ENCODE measurements around the gene RBM33. TPM values are rescaled to one million over a fixed set of nuclear protein-coding genes. Genes with fewer than 3 reads are reported as not detected.
A peak's percentile ranks its signal among the peaks of the same experiment; 100 is the strongest.
"Not testable (repeated sequence)": the region's sequence is repeated elsewhere in the genome, so short reads cannot be mapped to it uniquely, and the experiment has no call there.

RBM33 gene
- total RNA-seq, 2 experiments from 2014 or later = 82.7 to 84.8 TPM

DNA sequence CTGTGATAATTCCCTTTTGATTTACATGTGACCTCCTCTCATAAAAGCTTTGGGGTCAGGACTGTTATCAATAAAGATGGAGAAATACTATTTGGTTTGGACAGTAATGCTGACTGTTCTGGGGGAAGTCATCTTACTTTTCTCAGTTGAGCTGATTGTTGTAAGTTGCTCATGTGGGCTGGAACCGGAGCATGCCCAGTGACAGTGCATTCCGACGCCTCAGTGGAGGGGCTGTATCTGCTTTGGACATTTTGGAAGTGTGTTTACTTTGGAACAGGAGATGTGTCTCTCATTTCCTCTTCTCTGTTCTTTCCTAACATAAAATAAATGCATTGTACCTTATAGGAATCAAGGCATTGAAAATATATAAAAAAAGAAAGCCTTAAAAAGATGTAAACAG is 30.1 kb downstream of the RBM33 start:
- no peak overlapping the region for H3K4me3 Mint-ChIP-seq
- peaks cover 26% of the 10 kb centered on the region for H3K4me1 Mint-ChIP-seq
- POLR2A ChIA-PET = no interaction called here
- H3K36me3 Mint-ChIP-seq (ENCODE audit: low read depth) = peaks cover 22% of the 10 kb centered on the region
- CTCF ChIA-PET = no interaction called here
- no peaks in the 10 kb centered on the region for H3K27me3 Mint-ChIP-seq
- H3K9me3 Mint-ChIP-seq = no peaks in the 10 kb centered on the region
- H3K27ac Mint-ChIP-seq = no peak overlapping the region
- DNase-seq = no peak

DNA sequence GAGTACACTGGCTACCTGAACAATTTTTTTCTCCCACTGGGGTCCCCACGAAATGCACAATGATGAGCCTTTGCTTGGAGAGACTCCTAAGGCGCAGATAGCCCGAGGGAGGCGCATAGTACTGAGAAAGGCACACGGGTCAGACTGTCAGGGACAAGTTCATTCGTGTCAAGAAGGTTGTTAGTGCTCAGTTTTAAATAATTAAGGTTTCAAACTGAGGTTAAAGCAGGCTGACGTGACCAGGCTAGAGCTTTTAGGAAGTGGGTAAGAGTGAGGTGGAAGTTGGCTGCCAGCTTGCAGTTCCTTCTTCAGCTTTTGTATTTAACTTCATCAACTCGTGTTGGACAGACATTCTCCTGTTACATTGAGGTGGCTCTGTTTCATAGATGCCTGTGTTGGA is 31.6 kb downstream of the RBM33 start:
- Mint-ChIP-seq H3K27me3 (no peaks in the 10 kb centered on the region), H3K4me1 (peaks cover 14% of the 10 kb centered on the region), H3K27ac (no peak overlapping the region), H3K36me3 (ENCODE audit: low read depth) (peaks cover 29% of the 10 kb centered on the region), H3K4me3 (no peak overlapping the region), H3K9me3 (no peaks in the 10 kb centered on the region)
- ChIA-PET POLR2A (no interaction called here), CTCF (interaction anchor here (1.2 kb wide), 1 partner anchor 42 kb away, joined by 4 read pairs; no protein-coding TSS in a partner anchor)
- DNase-seq = no peak

DNA sequence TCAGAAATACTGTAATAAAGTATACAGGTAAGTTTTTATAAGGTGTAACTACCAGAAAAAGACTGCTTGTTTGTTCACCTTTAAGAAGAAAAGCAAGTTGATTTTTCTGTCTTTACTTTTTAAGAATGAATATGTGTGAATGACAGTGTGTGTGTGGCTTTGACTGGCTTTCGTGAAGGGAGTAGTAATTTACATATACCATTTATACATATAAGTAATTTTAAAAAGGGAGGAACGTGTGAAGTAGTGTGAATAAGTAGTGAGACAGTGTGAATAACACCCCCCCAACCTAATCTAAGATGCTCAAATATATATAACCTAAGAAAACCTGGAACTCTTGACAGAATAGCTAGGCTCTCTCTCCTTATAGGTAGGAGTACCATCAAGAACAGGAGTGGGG is 33.2 kb downstream of the RBM33 start:
- Mint-ChIP-seq H3K27me3 (no peaks in the 10 kb centered on the region), H3K9me3 (no peaks in the 10 kb centered on the region), H3K27ac (no peak overlapping the region), H3K36me3 (ENCODE audit: low read depth) (peaks cover 44% of the 10 kb centered on the region), H3K4me1 (peaks cover 16% of the 10 kb centered on the region), H3K4me3 (no peak overlapping the region)
- POLR2A ChIA-PET = no interaction called here
- no peak for DNase-seq
- CTCF ChIA-PET = interaction anchor here (0.9 to 1.6 kb wide), 2 partner anchors 14 to 40 kb away, joined by 3 to 8 read pairs; no protein-coding TSS in a partner anchor

DNA sequence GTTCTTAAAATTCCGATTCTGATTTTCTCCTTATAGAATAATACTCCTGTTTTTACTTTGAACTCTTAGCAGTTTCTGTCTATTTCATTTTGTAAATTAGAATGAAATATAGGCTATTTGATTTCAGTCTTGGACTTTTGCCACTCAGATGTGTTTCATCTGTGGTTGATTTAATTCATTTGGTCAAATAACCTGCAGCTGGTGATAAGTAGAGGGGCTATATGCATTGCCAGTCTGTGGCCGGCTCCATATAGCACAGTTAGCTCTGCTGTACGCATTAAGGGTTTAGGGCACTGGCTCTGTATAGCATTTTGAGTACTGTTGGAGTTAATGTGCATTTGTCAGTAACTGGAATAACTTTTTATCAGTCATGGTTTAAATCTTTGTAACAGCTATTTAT is 35.7 kb downstream of the RBM33 start:
- Mint-ChIP-seq H3K4me1 (peaks cover 35% of the 10 kb centered on the region), H3K36me3 (ENCODE audit: low read depth) (peaks cover 47% of the 10 kb centered on the region), H3K27me3 (no peaks in the 10 kb centered on the region), H3K27ac (no peak overlapping the region), H3K9me3 (no peaks in the 10 kb centered on the region), H3K4me3 (no peak overlapping the region)
- no peak for DNase-seq
- ChIA-PET POLR2A (no interaction called here), CTCF (interaction anchor here (1.7 kb wide), 1 partner anchor 17 kb away, joined by 3 read pairs; no protein-coding TSS in a partner anchor)

DNA sequence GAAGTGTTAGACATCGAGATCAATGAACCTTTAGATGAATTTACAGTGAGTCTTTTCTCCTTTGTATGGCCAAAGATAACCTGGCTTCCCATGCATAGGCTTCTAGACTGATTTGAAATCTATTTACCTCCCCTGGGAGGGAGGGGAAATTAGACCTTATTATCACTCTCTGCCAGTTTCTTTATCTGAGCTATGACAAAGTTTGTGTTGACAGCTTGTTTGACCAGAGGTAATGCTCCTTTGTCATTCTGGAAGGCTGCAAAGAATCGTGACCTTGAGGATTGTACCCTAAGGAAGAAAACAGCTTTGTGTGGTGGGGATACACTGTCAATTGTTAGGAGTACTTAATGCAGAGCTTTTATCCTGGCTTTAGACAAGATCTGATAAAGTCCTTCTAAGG is 36.4 kb downstream of the RBM33 start:
- peaks cover 40% of the 10 kb centered on the region for H3K4me1 Mint-ChIP-seq
- no peak for DNase-seq
- CTCF ChIA-PET = interaction anchor here (0.8 to 1.7 kb wide), 2 partner anchors 18 to 23 kb away, joined by 3 read pairs; no protein-coding TSS in a partner anchor
- H3K4me3 Mint-ChIP-seq = no peak overlapping the region
- H3K27ac Mint-ChIP-seq = no peak overlapping the region
- H3K9me3 Mint-ChIP-seq = no peaks in the 10 kb centered on the region
- POLR2A ChIA-PET = no interaction called here
- no peaks in the 10 kb centered on the region for H3K27me3 Mint-ChIP-seq
- peaks cover 49% of the 10 kb centered on the region for H3K36me3 Mint-ChIP-seq (ENCODE audit: low read depth)

DNA sequence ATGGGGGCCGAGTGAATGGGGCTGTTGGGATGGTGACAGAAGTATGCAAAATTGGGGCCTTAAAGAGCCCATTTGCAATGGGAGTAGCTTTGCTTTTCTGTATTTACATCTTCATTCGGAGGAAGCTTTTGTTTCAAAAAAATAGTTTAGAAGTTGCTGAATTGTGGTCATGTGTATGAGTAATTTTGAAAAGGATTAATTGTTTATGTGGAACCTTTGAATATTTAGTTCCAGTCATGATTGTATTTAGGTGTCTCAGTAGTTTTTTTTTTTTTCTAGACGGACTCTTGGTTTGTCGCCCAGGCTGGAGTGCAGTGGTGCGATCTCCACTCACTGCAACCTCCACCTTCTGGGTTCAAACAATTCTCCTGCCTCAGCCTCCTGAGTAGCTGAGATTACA is 37.2 kb downstream of the RBM33 start:
- Mint-ChIP-seq H3K27ac (no peak overlapping the region), H3K4me1 (peaks cover 36% of the 10 kb centered on the region), H3K9me3 (peaks cover 2% of the 10 kb centered on the region), H3K4me3 (no peak overlapping the region), H3K36me3 (ENCODE audit: low read depth) (peaks cover 55% of the 10 kb centered on the region), H3K27me3 (no peaks in the 10 kb centered on the region)
- POLR2A ChIA-PET = no interaction called here
- DNase-seq = no peak
- CTCF ChIA-PET = interaction anchor here (0.6 to 0.7 kb wide), 3 partner anchors 19 to 1277 kb away, joined by 3 to 4 read pairs (median 4); no protein-coding TSS in a partner anchor

DNA sequence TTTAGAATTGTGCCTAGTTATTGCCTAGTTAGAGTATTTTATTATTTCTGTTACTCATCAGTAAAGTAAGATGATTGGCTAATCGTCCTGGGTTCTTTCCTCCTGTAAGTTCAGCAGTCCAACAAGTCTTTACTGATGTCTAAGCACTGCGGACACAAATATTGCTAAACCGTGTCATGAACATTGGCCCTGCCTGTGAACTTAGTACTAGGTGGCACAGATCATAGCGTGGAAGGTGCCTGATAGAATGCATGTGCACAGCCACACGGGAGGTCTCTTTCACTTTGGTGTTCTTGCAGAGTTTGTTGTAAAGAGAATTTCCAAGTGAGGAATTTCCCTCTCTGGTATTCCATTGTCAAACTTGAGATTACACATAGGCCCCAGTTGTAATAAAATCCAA is 38.0 kb downstream of the RBM33 start:
- ChIA-PET CTCF (no interaction called here), POLR2A (no interaction called here)
- Mint-ChIP-seq H3K4me3 (no peak overlapping the region), H3K27ac (no peak overlapping the region), H3K27me3 (no peaks in the 10 kb centered on the region), H3K4me1 (peaks cover 32% of the 10 kb centered on the region), H3K9me3 (peaks cover 2% of the 10 kb centered on the region), H3K36me3 (ENCODE audit: low read depth) (peaks cover 62% of the 10 kb centered on the region)
- no peak for DNase-seq

DNA sequence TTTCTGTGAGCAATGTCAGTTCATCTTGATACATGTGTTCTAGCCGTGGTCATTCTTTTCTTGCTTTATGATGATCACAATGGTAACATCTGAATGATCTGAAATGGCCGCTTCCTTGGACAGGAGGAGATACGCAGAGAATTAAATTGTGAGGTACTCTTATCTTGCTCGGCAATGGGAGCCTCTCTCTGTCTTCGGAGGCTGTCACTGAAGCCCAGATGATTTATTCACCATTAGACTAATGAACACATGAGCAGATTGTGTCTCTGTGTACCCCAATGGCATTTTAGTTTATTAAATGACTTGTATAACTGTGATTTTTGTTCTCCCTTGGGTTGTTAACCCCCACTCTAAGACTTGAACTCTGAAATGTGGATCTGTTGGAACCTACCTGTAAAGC is 38.6 kb downstream of the RBM33 start:
- Mint-ChIP-seq H3K4me3 (no peak overlapping the region), H3K36me3 (ENCODE audit: low read depth) (peaks cover 68% of the 10 kb centered on the region), H3K4me1 (peaks cover 32% of the 10 kb centered on the region), H3K9me3 (peaks cover 2% of the 10 kb centered on the region), H3K27me3 (no peaks in the 10 kb centered on the region), H3K27ac (no peak overlapping the region)
- no peak for DNase-seq
- ChIA-PET POLR2A (no interaction called here), CTCF (interaction anchor here (1.9 kb wide), 1 partner anchor 9 kb away, joined by 6 read pairs; no protein-coding TSS in a partner anchor)

DNA sequence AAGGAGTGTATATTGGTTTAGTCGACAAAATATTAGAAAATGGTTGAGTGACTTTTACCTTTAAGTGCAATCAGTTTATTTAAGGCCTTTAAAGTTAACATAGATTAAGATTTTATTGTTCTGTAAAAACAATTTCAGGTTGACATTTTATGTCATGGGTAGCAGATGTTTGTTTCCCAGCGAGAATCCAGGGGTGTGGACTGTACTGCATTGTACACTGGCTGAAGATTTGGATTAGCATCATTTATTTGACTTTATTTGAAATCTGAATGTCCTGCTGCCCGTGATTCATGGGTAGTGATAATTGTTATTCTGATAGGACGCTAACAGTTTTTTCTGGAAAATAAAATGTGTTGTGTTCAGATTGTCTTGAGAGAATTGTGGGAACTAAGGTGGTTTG is 39.3 kb downstream of the RBM33 start:
- Mint-ChIP-seq H3K36me3 (ENCODE audit: low read depth) (peaks cover 74% of the 10 kb centered on the region), H3K27me3 (no peaks in the 10 kb centered on the region), H3K4me1 (peaks cover 35% of the 10 kb centered on the region), H3K4me3 (no peak overlapping the region), H3K27ac (no peak overlapping the region), H3K9me3 (peaks cover 2% of the 10 kb centered on the region)
- CTCF ChIA-PET = interaction anchor here (1.2 to 1.9 kb wide), 2 partner anchors 8 to 85 kb away, joined by 3 to 6 read pairs; no protein-coding TSS in a partner anchor
- no peak for DNase-seq
- POLR2A ChIA-PET = no interaction called here

DNA sequence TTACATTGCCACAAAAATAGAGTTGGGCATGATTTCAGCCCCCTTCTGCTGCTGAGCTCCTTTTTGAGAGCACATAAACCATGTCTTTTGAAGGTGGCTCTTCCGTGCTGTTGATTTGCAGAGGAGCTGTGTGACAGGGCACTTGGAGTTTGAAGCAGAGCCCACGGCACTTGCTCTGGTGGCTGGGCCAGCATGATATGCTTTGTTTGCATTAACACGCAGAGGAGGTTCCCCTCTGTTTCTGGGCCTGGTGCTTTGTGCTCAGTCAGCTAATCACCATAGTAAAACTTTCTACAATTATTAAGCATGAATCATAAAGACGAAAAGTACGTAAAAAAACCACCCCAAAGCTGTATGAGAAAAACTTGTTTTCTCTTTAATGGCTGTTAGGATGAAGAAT is 40.1 kb downstream of the RBM33 start:
- CTCF ChIA-PET = interaction anchor here (1.2 to 1.9 kb wide), 2 partner anchors 8 to 86 kb away, joined by 3 to 6 read pairs; no protein-coding TSS in a partner anchor
- Mint-ChIP-seq H3K36me3 (ENCODE audit: low read depth) (peaks cover 76% of the 10 kb centered on the region), H3K27me3 (no peaks in the 10 kb centered on the region), H3K4me1 (peaks cover 40% of the 10 kb centered on the region), H3K4me3 (no peak overlapping the region), H3K27ac (no peak overlapping the region), H3K9me3 (peaks cover 2% of the 10 kb centered on the region)
- no peak for DNase-seq
- POLR2A ChIA-PET = no interaction called here

DNA sequence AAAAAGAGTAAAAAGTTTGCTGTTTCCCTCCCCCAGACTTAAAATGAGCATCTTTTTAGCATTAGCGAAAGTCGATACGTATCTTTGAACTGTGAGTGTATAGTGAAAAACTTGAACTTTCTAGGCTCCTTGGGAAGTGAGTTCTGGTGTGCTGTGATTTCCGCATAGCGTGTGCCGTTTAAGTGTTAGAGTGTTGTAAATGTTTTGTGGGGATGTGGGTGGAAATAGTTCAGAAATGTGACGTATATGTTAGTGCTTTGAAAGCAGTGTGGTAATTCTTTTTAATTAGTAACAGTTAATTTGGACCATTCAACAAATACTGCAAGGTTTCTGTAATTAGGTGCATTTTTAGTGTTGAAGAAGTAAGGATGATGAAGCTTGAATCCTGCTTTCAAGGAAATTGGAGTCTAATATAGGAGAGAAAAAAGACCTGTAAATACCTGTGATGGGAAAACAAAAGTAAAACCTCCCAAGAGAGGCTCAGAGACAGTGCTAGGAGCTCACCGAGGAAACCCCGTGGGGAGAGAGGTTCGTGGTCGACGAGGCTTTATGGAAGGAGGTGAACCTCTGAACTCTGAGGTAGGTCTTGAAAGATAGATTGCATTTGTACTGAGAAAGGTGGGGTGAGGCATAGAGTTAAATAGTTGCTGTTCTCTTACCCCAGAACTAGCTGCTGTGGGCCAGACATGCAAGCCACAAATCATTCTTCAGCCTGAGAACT is 40.8 kb downstream of the RBM33 start:
- Mint-ChIP-seq H3K4me1 (peaks cover 44% of the 10 kb centered on the region), H3K27ac (peak overlapping the region; percentile 74), H3K4me3 (peak overlapping the region; percentile 11), H3K36me3 (ENCODE audit: low read depth) (peaks cover 82% of the 10 kb centered on the region), H3K27me3 (no peaks in the 10 kb centered on the region), H3K9me3 (peaks cover 2% of the 10 kb centered on the region)
- DNase-seq = peak; percentile 65
- ChIA-PET CTCF (interaction anchor here (1.2 to 1.7 kb wide), 2 partner anchors 16 to 86 kb away, joined by 3 to 4 read pairs; no protein-coding TSS in a partner anchor), POLR2A (no interaction called here)

DNA sequence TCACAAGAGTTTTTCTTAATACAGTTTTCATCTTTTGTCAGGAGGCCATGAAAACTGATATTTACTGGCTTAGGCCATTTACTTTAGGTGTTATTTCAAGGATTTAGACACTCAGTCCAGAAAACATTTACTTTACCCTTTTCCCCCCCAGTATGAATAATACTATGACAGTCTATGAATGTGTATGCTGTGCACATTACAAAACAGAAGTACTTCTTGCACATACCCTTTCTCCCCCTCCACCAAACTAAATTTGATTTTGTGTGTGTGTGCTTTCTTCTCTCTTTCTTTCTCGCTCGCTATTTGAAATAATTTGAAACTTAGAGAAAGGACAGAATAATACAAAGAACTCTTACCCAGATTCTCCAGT is 41.3 kb downstream of the RBM33 start:
- peak overlapping the region; percentile 74 for H3K27ac Mint-ChIP-seq
- H3K36me3 Mint-ChIP-seq (ENCODE audit: low read depth) = peaks cover 80% of the 10 kb centered on the region
- H3K4me1 Mint-ChIP-seq = peaks cover 46% of the 10 kb centered on the region
- H3K27me3 Mint-ChIP-seq = no peaks in the 10 kb centered on the region
- POLR2A ChIA-PET = no interaction called here
- no peak for DNase-seq
- CTCF ChIA-PET = interaction anchor here (1.7 kb wide), 1 partner anchor 17 kb away, joined by 4 read pairs; no protein-coding TSS in a partner anchor
- peak overlapping the region; percentile 11 for H3K4me3 Mint-ChIP-seq
- H3K9me3 Mint-ChIP-seq = peaks cover 2% of the 10 kb centered on the region

DNA sequence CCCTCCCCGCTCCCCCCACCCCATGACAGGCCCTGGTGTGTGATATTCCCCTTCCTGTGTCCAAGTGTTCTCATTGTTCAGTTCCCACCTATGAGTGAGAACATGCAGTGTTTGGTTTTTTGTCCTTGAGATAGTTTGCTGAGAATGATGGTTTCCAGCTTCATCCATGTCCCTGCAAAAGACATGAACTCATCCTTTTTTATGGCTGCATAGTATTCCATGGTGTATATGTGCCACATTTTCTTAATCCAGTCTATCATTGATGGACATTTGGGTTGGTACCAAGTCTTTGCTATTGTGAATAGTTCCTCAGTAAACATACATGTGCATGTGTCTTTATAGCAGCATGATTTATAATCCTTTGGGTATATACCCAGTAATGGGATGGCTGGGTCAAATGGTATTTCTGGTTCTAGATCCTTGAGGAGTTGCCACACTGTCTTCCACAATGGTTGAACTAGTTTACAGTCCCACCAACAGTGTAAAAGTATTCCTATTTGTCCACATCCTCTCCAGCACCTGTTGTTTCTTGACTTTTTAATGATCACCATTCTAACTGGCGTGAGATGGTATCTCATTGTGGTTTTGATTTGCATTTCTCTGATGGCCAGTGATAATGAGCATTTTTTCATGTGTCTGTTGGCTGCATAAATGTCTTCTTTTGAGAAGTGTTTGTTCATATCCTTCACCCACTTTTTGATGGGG is 42.3 kb downstream of the RBM33 start:
- H3K4me3 Mint-ChIP-seq, H3K9me3 Mint-ChIP-seq, H3K27ac Mint-ChIP-seq, POLR2A ChIA-PET, H3K27me3 Mint-ChIP-seq, DNase-seq: not testable (repeated sequence)
- Mint-ChIP-seq H3K4me1 (peaks cover 52% of the 10 kb centered on the region), H3K36me3 (ENCODE audit: low read depth) (peaks cover 75% of the 10 kb centered on the region)
- CTCF ChIA-PET = interaction anchor here (1.7 kb wide), 1 partner anchor 18 kb away, joined by 4 read pairs; no protein-coding TSS in a partner anchor

Data from activated CD4-positive, alpha-beta T cell treated with anti-CD3 and anti-CD28 coated beads, Interleukin-2, amount 10 ng/mL, durations not matched to agents 7 days and 5 days (primary cell).